Measurements from ENCODE around the gene ARID2. TPM values are rescaled to one million over a fixed set of nuclear protein-coding genes. Genes with fewer than 3 reads are reported as not detected.

ARID2 gene
- total and polyA plus RNA-seq, 2 of the 4 experiments (the other 2 are of a cell fraction): 5.4 to 28.1 TPM

DNA sequence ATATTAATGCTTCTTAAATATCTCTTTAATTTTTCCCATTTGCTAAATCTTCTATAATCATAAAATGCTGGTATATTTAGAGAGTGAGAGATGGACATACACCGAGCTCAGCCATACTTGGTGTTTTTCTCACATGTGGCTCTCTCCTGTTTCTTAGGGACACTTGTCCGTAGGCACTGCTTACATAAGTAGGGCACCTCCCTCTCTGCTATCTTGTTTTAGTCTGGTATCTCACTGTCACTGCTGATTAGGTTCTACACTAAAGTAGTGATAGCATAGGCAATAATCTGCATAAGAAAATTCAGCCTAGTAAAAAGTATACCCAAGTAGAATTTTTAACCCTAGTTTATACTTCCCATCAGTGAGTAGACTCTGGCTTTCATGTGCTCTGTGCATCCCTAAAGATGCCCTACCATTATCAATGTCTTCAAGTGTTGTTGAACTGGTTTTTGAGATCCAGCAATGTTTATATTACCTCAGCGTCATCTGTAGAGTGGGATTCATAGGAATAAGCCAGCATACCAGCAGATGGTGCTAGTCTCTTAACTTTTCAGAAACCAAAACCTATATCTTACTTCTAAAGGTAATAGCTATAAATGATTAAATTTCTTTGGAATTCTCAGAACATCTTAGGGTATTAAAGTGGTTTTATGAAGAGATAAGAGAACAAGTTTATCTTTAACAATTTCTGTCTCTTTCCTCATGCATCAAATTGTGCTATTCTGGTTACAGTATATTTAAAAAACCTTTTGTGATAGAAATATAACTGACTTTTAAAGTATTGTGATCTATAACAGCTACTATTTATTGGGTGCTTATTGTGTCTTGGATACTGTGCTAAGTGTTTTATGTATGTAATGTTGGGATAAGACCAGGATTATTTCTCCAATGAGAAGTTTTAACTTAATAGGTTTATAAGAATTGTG is 32.9 kb downstream of the ARID2 start:
- DNase-seq: peak; percentile 78
- H3K18ac ChIP-seq (ENCODE audit: low read depth, low read length): no peak overlapping the region
- H4K20me1 ChIP-seq (ENCODE audit: insufficient read depth, low read length): peaks cover 5% of the 10 kb centered on the region; the same call in 1 of the 2 replicates
- H3K9ac ChIP-seq (ENCODE audit: low read depth, low read length): no peak overlapping the region
- CTCF ChIA-PET: interaction anchor here (0.5 to 1.6 kb wide), 11 partner anchors 10 to 243 kb away, joined by 3 to 8 read pairs (median 3); no protein-coding TSS in a partner anchor
- H4K5ac ChIP-seq (ENCODE audit: low read depth, low read length): no peak overlapping the region
- H3K9me1 ChIP-seq (ENCODE audit: insufficient read depth, low read length): 0 out of 2 replicates have a peak, but pooled peaks cover 3% of the 10 kb centered on the region
- no peak overlapping the region for H3K27ac ChIP-seq (ENCODE audit: insufficient read depth, low read length)
- no peak overlapping the region for H3K14ac ChIP-seq (replicated peaks; ENCODE audit: low read depth, low read length)
- H3K79me1 ChIP-seq (ENCODE audit: low read depth in 1 of 2, low read length in 2 of 2): peaks cover 24 to 39% of the 10 kb centered on the region in 2 experiments
- TF ChIP-seq RAD21 (IDR thresholded peaks at IDR 0.05; ENCODE audit: low read length) (peak; percentile 67), CHD1 (IDR thresholded peaks at IDR 0.05; ENCODE audit: low read depth, low read length) (no peak), RFX5 (IDR thresholded peaks at IDR 0.05; ENCODE audit: low read depth, low read length) (no peak), FOS (IDR thresholded peaks at IDR 0.05; ENCODE audit: low read depth, low read length) (no peak), MXI1 (IDR thresholded peaks at IDR 0.05; ENCODE audit: borderline replicate concordance, low read depth, low read length) (no peak), SMC3 (IDR thresholded peaks at IDR 0.05; ENCODE audit: low read depth, low read length) (peak; percentile 68)
- TF ChIP-seq, protein P1, sequence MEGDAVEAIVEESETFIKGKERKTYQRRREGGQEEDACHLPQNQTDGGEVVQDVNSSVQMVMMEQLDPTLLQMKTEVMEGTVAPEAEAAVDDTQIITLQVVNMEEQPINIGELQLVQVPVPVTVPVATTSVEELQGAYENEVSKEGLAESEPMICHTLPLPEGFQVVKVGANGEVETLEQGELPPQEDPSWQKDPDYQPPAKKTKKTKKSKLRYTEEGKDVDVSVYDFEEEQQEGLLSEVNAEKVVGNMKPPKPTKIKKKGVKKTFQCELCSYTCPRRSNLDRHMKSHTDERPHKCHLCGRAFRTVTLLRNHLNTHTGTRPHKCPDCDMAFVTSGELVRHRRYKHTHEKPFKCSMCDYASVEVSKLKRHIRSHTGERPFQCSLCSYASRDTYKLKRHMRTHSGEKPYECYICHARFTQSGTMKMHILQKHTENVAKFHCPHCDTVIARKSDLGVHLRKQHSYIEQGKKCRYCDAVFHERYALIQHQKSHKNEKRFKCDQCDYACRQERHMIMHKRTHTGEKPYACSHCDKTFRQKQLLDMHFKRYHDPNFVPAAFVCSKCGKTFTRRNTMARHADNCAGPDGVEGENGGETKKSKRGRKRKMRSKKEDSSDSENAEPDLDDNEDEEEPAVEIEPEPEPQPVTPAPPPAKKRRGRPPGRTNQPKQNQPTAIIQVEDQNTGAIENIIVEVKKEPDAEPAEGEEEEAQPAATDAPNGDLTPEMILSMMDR (conservative IDR thresholded peaks at IDR 0.05; ENCODE audit: low read depth, low read length): peak; percentile 83
- no TSS peak for BruUV-seq (replicated peaks)
- intact Hi-C loops (cut with micrococcal nuclease) (loop anchor here (2.0 to 5.0 kb wide), 3 partner anchors 145 to 245 kb away; no protein-coding TSS in a partner anchor), dilution Hi-C loops (cut with HindIII; ENCODE audit: low sequenced_read_pairs, unreplicated experiment) (no loop called here), in situ Hi-C loops (cut with MboI; ENCODE audit: low sequenced_read_pairs) (no loop called here)
- POLR2A ChIA-PET (ENCODE audit: unreplicated experiment): no interaction called here
- no peak overlapping the region for H3K4me3 ChIP-seq (ENCODE audit: insufficient read depth, low read depth, low read length)
- no peak overlapping the region for H3K23ac ChIP-seq (ENCODE audit: low read depth, low read length)
- H2AFZ ChIP-seq (replicated peaks; ENCODE audit: low read length, poor library complexity): no peak overlapping the region
- H3K36me3 ChIP-seq (ENCODE audit: control insufficient read depth, insufficient read depth, low read length): no peaks in the 10 kb centered on the region
- H3K4me1 ChIP-seq (ENCODE audit: control insufficient read depth, insufficient read depth, low read length): no peaks in the 10 kb centered on the region
- H4K8ac ChIP-seq (ENCODE audit: low read depth in 2 of 2, low read length in 2 of 2): no peak overlapping the region
- H2BK20ac ChIP-seq (ENCODE audit: low read depth, low read length): no peak overlapping the region
- H2BK5ac ChIP-seq (ENCODE audit: low read depth, low read length, poor library complexity, severe bottlenecking): no peak overlapping the region
- no peak overlapping the region for H4K91ac ChIP-seq (ENCODE audit: insufficient read depth, low read depth, low read length)
- H2AK9ac ChIP-seq (replicated peaks; ENCODE audit: low read depth, low read length, poor library complexity): no peak overlapping the region
- no CpG with 5 or more reads among the region's 3 CpGs for WGBS, 2 experiments (ENCODE audit: extremely low coverage in 2 of 2, insufficient read length in 1 of 2)
- no peak overlapping the region for H3K56ac ChIP-seq (ENCODE audit: extremely low read depth, insufficient read depth, low read length)
- H3K27me3 ChIP-seq (ENCODE audit: control insufficient read depth, insufficient read depth, low read length): no peaks in the 10 kb centered on the region
- peak; percentile 80 for ATAC-seq (ENCODE audit: low read depth)
- no peak overlapping the region; the same call in 1 of the 2 replicates for H3K4me2 ChIP-seq (ENCODE audit: low read depth, low read length)
- no peak overlapping the region for H2BK15ac ChIP-seq (ENCODE audit: low read depth, low read length)
- H2AK5ac ChIP-seq (ENCODE audit: low read depth, low read length): no peak overlapping the region
- H3K9me3 ChIP-seq (ENCODE audit: control insufficient read depth, insufficient read depth, low read length): no peaks in the 10 kb centered on the region
- no peak overlapping the region for H2BK120ac ChIP-seq (ENCODE audit: low read depth, low read length)
- no peak overlapping the region for H3K4ac ChIP-seq (ENCODE audit: low read depth, low read length)
